Measurements from ENCODE around the gene SRSF3.

The SRSF3 gene

GRCh38 chr6:36615018-36615761 lies 21.0 kb downstream of the SRSF3 start:
- TF ChIP-seq CTCF (IDR thresholded peaks at IDR 0.05; ENCODE audit: insufficient read depth, low read depth, low read length, missing control alignments), result peak; percentile 77
- no peak overlapping the region for H3K4me3 ChIP-seq (ENCODE audit: low read length)
- DNase-seq (ENCODE audit: low read depth), result peak; percentile 74

GRCh38 chr6:36616893-36617521 lies 22.8 kb downstream of the SRSF3 start:
- no peak overlapping the region for H3K4me3 ChIP-seq (ENCODE audit: low read length)
- peak; percentile 98 for DNase-seq (ENCODE audit: low read depth)
- no peak for TF ChIP-seq CTCF (IDR thresholded peaks at IDR 0.05; ENCODE audit: insufficient read depth, low read depth, low read length, missing control alignments)

GRCh38 chr6:36618366-36619355 lies 24.5 kb downstream of the SRSF3 start:
- no peak overlapping the region for H3K4me3 ChIP-seq (ENCODE audit: low read length)
- DNase-seq (ENCODE audit: low read depth), result peak; percentile 36
- no peak for TF ChIP-seq CTCF (IDR thresholded peaks at IDR 0.05; ENCODE audit: insufficient read depth, low read depth, low read length, missing control alignments)

GRCh38 chr6:36621371-36621855 lies 27.3 kb downstream of the SRSF3 start:
- no peak for DNase-seq (ENCODE audit: low read depth)
- H3K4me3 ChIP-seq (ENCODE audit: low read length), result no peak overlapping the region
- no peak for TF ChIP-seq CTCF (IDR thresholded peaks at IDR 0.05; ENCODE audit: insufficient read depth, low read depth, low read length, missing control alignments)

- no peak for DNase-seq (ENCODE audit: low read depth)
- no peak overlapping the region for H3K4me3 ChIP-seq (ENCODE audit: low read length)
- TF ChIP-seq CTCF (IDR thresholded peaks at IDR 0.05; ENCODE audit: insufficient read depth, low read depth, low read length, missing control alignments), result no peak
Measured at GRCh38 chr6:36622901-36623546, 28.9 kb downstream of the SRSF3 start.

Data from epithelial cell of esophagus (primary cell).